Lung (tissue), 12 donors: ENCODE data around the gene MACROH2A2. TPM values are rescaled to one million over a fixed set of nuclear protein-coding genes. Genes with fewer than 3 reads are reported as not detected.

Experiments
- ATAC-seq: fragments of 200-7000 bp; cut with Tn5 transposase; one replicate; pipeline ENCODE4 v1.9.1; 2020; ENCODE audit warnings: moderate number of reproducible peaks; ENCODE audit not compliant: insufficient read depth, low FRiP score
- DNase-seq, 3 donors: peaks; one replicate each; pipeline ENCODE4 v3.0.0-alpha.2; 2013 to 2017
- H3K27ac ChIP-seq, 2 donors: one replicate each; pipeline ENCODE4 v1.5.1; 2013; ENCODE audit warnings: mild to moderate bottlenecking in 2 of 2, moderate library complexity in 2 of 2, control low read depth in 1 of 2, inconsistent platforms in 1 of 2, low read depth in 1 of 2, low read length in 1 of 2
- H3K27me3 ChIP-seq, 3 donors: one replicate each; pipeline ENCODE4 v1.5.1; 2013; ENCODE audit warnings: low read length in 2 of 3; ENCODE audit not compliant: control insufficient read depth in 3 of 3, insufficient read depth in 3 of 3
- H3K36me3 ChIP-seq, 4 donors: one replicate each; pipeline ENCODE4 v1.5.1; 2013; ENCODE audit warnings: low read length in 4 of 4, mild to moderate bottlenecking in 1 of 4, moderate library complexity in 1 of 4; ENCODE audit not compliant: control insufficient read depth in 4 of 4, insufficient read depth in 4 of 4
- H3K4me1 ChIP-seq, 5 donors: one replicate each; pipeline ENCODE4 v1.5.1; 2013; ENCODE audit warnings: low read length in 5 of 5, mild to moderate bottlenecking in 2 of 5, moderate library complexity in 1 of 5; ENCODE audit not compliant: control insufficient read depth in 5 of 5, insufficient read depth in 5 of 5
- H3K4me3 ChIP-seq: one replicate; pipeline ENCODE4 v1.5.1; 2013; ENCODE audit warnings: mild to moderate bottlenecking, control low read depth, moderate library complexity
- H3K9ac ChIP-seq, 2 donors: one replicate each; pipeline ENCODE4 v1.5.1; 2013; ENCODE audit warnings: low read length in 2 of 2, control low read depth in 1 of 2; ENCODE audit not compliant: insufficient read depth in 1 of 2
- H3K9me3 ChIP-seq, 4 donors: one replicate each; pipeline ENCODE4 v1.5.1; 2013; ENCODE audit warnings: low read length in 3 of 4, mild to moderate bottlenecking in 1 of 4, moderate library complexity in 1 of 4; ENCODE audit not compliant: control insufficient read depth in 4 of 4, insufficient read depth in 3 of 4
- WGBS, 2 donors: extraction: QIAGEN DNeasy Blood & Tissue Kit; methylation state at CpG; one replicate each; pipeline ENCODE4 v1.1.7; 2013; 5-methylcytosine and 5-hydroxymethylcytosine counted together
- polyA plus RNA-seq, 2 donors: library from polyadenylated mRNA; stranded (reverse); fragments of 200-250 nt; gene quantifications; one replicate each; pipeline ENCODE4 v1.2.1, GENCODE V29; 2013
- total RNA-seq, 2 donors: library from RNA; depleted of rRNA in 1 of 2; stranded (reverse); fragments of >200 nt in 1 of 2; gene quantifications; one replicate each; pipeline ENCODE4 v1.2.1, GENCODE V29; 2014 to 2021
- TF ChIP-seq, protein P1 (sequence below): IDR thresholded peaks from 2 replicates; pipeline ENCODE4 v1.5.1; 2012; ENCODE audit warnings: mild to moderate bottlenecking; ENCODE audit errors: control extremely low read depth, extremely low read depth
- donor health status: control.
- donor health status: control.
- donor health status: Bipolar disorder and iron deficiency.
- donor health status: healthy.
- donor health status: DM: yes; HTN: yes; CAD: no.

Gene MACROH2A2
- total and polyA plus RNA-seq, 4 donors: 5.7 to 19.3 (median 7.9) TPM

DNA sequence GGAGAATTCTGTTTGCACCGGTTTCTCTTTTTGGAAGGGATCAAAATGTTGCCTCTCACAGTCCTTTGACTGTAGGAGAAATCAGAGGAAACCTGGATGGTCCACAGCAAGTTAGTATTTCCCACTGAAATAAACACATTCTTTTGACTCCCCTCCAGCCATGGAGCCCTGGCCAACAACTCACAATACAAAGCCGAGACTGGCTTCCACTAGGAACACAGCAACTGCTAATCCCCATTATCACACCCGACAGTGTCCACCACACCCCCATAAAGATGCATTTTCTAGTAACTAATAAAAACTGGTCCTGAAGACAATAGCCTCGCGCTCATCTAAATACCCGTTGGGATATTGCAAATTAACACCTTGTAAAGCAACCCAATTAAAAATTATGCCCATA is 798 bp upstream of the MACROH2A2 start:
- DNase-seq (peak in 2 of 3 donors; percentile 33 to 45), ATAC-seq (no peak)
- 51 to 59% methylated on average over 6 of the region's 6 CpGs for WGBS, 2 donors
- Histone ChIP-seq H3K36me3 (no peaks in the 10 kb centered on the region), H3K27me3 (no peaks in the 10 kb centered on the region), H3K27ac (no peak overlapping the region), H3K9ac (peak overlapping the region in 1 of 2 donors; percentile 79), H3K9me3 (no peaks in the 10 kb centered on the region), H3K4me1 (peaks cover 0 to 34% (median 2%) of the 10 kb centered on the region in 5 donors), H3K4me3 (no peak overlapping the region)
- TF ChIP-seq, protein P1, sequence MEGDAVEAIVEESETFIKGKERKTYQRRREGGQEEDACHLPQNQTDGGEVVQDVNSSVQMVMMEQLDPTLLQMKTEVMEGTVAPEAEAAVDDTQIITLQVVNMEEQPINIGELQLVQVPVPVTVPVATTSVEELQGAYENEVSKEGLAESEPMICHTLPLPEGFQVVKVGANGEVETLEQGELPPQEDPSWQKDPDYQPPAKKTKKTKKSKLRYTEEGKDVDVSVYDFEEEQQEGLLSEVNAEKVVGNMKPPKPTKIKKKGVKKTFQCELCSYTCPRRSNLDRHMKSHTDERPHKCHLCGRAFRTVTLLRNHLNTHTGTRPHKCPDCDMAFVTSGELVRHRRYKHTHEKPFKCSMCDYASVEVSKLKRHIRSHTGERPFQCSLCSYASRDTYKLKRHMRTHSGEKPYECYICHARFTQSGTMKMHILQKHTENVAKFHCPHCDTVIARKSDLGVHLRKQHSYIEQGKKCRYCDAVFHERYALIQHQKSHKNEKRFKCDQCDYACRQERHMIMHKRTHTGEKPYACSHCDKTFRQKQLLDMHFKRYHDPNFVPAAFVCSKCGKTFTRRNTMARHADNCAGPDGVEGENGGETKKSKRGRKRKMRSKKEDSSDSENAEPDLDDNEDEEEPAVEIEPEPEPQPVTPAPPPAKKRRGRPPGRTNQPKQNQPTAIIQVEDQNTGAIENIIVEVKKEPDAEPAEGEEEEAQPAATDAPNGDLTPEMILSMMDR: no peak

GRCh38 chr10:70053218-70053840 is 683 bp downstream of the MACROH2A2 start:
- ATAC-seq (no peak), DNase-seq (peak; percentile 32 to 45 (median 35))
- TF ChIP-seq, protein P1: no peak

GRCh38 chr10:70053841-70054288 is 1.2 kb downstream of the MACROH2A2 start:
- Histone ChIP-seq H3K9ac (peak overlapping the region in 1 of 2 donors; percentile 21), H3K27ac (peak overlapping the region in 1 of 2 donors; percentile 75), H3K4me3 (peak overlapping the region; percentile 55), H3K9me3 (no peaks in the 10 kb centered on the region), H3K4me1 (peaks cover 0 to 21% (median 2%) of the 10 kb centered on the region in 5 donors), H3K36me3 (no peaks in the 10 kb centered on the region), H3K27me3 (no peaks in the 10 kb centered on the region)
- ATAC-seq (no peak), DNase-seq (peak; percentile 52 to 68 (median 61))
- TF ChIP-seq, protein P1: no peak
- 8 to 9% methylated on average over 33 of the region's 33 CpGs for WGBS, 2 donors

More at GRCh38 chr10:70053218-70053840, 683 bp downstream of the MACROH2A2 start:
- WGBS, 2 donors: 1% methylated on average over 52 to 78 of the region's 78 CpGs
- H3K36me3 ChIP-seq: no peaks in the 10 kb centered on the region
- peaks cover 0 to 26% (median 2%) of the 10 kb centered on the region in 5 donors for H3K4me1 ChIP-seq
- peak overlapping the region; percentile 55 for H3K4me3 ChIP-seq
- peak overlapping the region in 1 of 2 donors; percentile 87 for H3K9ac ChIP-seq
- peak overlapping the region in 1 of 2 donors; percentile 75 for H3K27ac ChIP-seq
- H3K9me3 ChIP-seq: no peaks in the 10 kb centered on the region
- H3K27me3 ChIP-seq: no peaks in the 10 kb centered on the region

- Histone ChIP-seq H3K27ac (no peak overlapping the region), H3K9ac (peak overlapping the region in 1 of 2 donors; percentile 11), H3K4me3 (no peak overlapping the region), H3K27me3 (no peaks in the 10 kb centered on the region), H3K9me3 (no peaks in the 10 kb centered on the region), H3K4me1 (peaks cover 0 to 20% (median 4%) of the 10 kb centered on the region in 5 donors), H3K36me3 (no peaks in the 10 kb centered on the region)
- DNase-seq: no peak
- ATAC-seq: no peak
- 85 to 89% methylated on average over 4 of the region's 4 CpGs for WGBS, 2 donors
- TF ChIP-seq, protein P1: no peak
These were observed 2.3 kb downstream of the MACROH2A2 start for GRCh38 chr10:70054902-70055301.
